T-helper 2 cell treated with Interferon-gamma antibody and Interleukin-4, amounts not matched to agents 5 μg/mL and 100 μg/mL, for 36 hours (primary cell): ENCODE measurements around the gene CNR2.

Source experiments
- DNase-seq: peaks from one replicate; pipeline ENCODE4 v3.0.0; 2021; ENCODE audit warnings: low spot score
- H3K27ac Mint-ChIP-seq: one replicate; pipeline ENCODE4 v1.8.0; 2021; ENCODE audit warnings: mild to moderate bottlenecking, mixed read lengths
- H3K27me3 Mint-ChIP-seq: one replicate; pipeline ENCODE4 v1.8.0; 2021; ENCODE audit warnings: low read depth, mixed read lengths
- H3K36me3 Mint-ChIP-seq: one replicate; pipeline ENCODE4 v1.8.0; 2021; ENCODE audit warnings: low read depth, mixed read lengths
- H3K4me1 Mint-ChIP-seq: one replicate; pipeline ENCODE4 v1.8.0; 2021; ENCODE audit warnings: low read depth, mixed read lengths
- H3K4me3 Mint-ChIP-seq: one replicate; pipeline ENCODE4 v1.8.0; 2022; ENCODE audit warnings: mild to moderate bottlenecking, moderate library complexity, mixed read lengths
- H3K9me3 Mint-ChIP-seq: one replicate; pipeline ENCODE4 v1.8.0; 2021; ENCODE audit warnings: mixed read lengths

CNR2 gene

GRCh38 chr1:23885222-23885621, 27.9 kb downstream of the CNR2 start:
- Mint-ChIP-seq H3K27me3 (peaks cover 4% of the 10 kb centered on the region), H3K4me1 (no peaks in the 10 kb centered on the region), H3K36me3 (no peaks in the 10 kb centered on the region), H3K27ac (no peak overlapping the region), H3K9me3 (peaks cover under 1% of the 10 kb centered on the region), H3K4me3 (no peak overlapping the region)
- DNase-seq, result no peak

- H3K9me3 Mint-ChIP-seq, result peaks cover 17% of the 10 kb centered on the region
Measured at GRCh38 chr1:23882746-23883145, 30.4 kb downstream of the CNR2 start.

GRCh38 chr1:23879809-23880208, 33.4 kb downstream of the CNR2 start:
- H3K36me3 Mint-ChIP-seq, result peaks cover 7% of the 10 kb centered on the region
- H3K4me3 Mint-ChIP-seq, result no peak overlapping the region
- H3K27me3 Mint-ChIP-seq, result no peaks in the 10 kb centered on the region
- H3K4me1 Mint-ChIP-seq, result no peaks in the 10 kb centered on the region
- no peak overlapping the region for H3K27ac Mint-ChIP-seq
- H3K9me3 Mint-ChIP-seq, result peaks cover 27% of the 10 kb centered on the region
- no peak for DNase-seq

More at GRCh38 chr1:23882746-23883145, 30.4 kb downstream of the CNR2 start:
- H3K4me3 Mint-ChIP-seq, result no peak overlapping the region
- no peak for DNase-seq
- peaks cover 6% of the 10 kb centered on the region for H3K36me3 Mint-ChIP-seq
- H3K4me1 Mint-ChIP-seq, result no peaks in the 10 kb centered on the region
- H3K27me3 Mint-ChIP-seq, result no peaks in the 10 kb centered on the region
- H3K27ac Mint-ChIP-seq, result no peak overlapping the region

- Mint-ChIP-seq H3K27me3 (no peaks in the 10 kb centered on the region), H3K27ac (no peak overlapping the region), H3K4me3 (no peak overlapping the region), H3K9me3 (peaks cover 27% of the 10 kb centered on the region), H3K4me1 (no peaks in the 10 kb centered on the region), H3K36me3 (peaks cover 7% of the 10 kb centered on the region)
- no peak for DNase-seq
Measured at GRCh38 chr1:23878668-23879067, 34.5 kb downstream of the CNR2 start.

GRCh38 chr1:23875382-23875781, 37.8 kb downstream of the CNR2 start:
- H3K4me1 Mint-ChIP-seq, result no peaks in the 10 kb centered on the region
- peaks cover 2% of the 10 kb centered on the region for H3K27me3 Mint-ChIP-seq
- H3K27ac Mint-ChIP-seq, result no peak overlapping the region
- DNase-seq, result no peak
- peaks cover 7% of the 10 kb centered on the region for H3K36me3 Mint-ChIP-seq
- H3K9me3 Mint-ChIP-seq, result peaks cover 27% of the 10 kb centered on the region
- H3K4me3 Mint-ChIP-seq, result no peak overlapping the region

- peaks cover 9% of the 10 kb centered on the region for H3K27me3 Mint-ChIP-seq
- H3K4me3 Mint-ChIP-seq, result no peak overlapping the region
- H3K9me3 Mint-ChIP-seq, result peaks cover 9% of the 10 kb centered on the region
- H3K4me1 Mint-ChIP-seq, result peaks cover 11% of the 10 kb centered on the region
- peaks cover 1% of the 10 kb centered on the region for H3K36me3 Mint-ChIP-seq
- H3K27ac Mint-ChIP-seq, result no peak overlapping the region
- DNase-seq, result no peak
Measured at GRCh38 chr1:23872421-23872820, 40.7 kb downstream of the CNR2 start.

- no peak for DNase-seq
- Mint-ChIP-seq H3K36me3 (no peaks in the 10 kb centered on the region), H3K4me3 (peak overlapping the region; percentile 80), H3K27me3 (peaks cover 17% of the 10 kb centered on the region), H3K27ac (peak overlapping the region; percentile 69), H3K4me1 (peaks cover 16% of the 10 kb centered on the region), H3K9me3 (no peaks in the 10 kb centered on the region)
Measured at GRCh38 chr1:23869051-23869450, 44.1 kb downstream of the CNR2 start.

GRCh38 chr1:23868557-23869016, 44.6 kb downstream of the CNR2 start:
- Mint-ChIP-seq H3K4me1 (peaks cover 16% of the 10 kb centered on the region), H3K9me3 (no peaks in the 10 kb centered on the region), H3K27ac (peak overlapping the region; percentile 26), H3K36me3 (no peaks in the 10 kb centered on the region), H3K27me3 (peaks cover 17% of the 10 kb centered on the region), H3K4me3 (peak overlapping the region; percentile 80)
- no peak for DNase-seq

GRCh38 chr1:23867895-23868556, 45.1 kb downstream of the CNR2 start, which contains the start of gene FUCA1:
TSS of gene FUCA1 (minus strand) at chr1:23868290. CDS start at chr1:23868286, 4 bp downstream.
- peak within 1 kb of the TSS; percentile 69 for H3K27ac Mint-ChIP-seq
- peaks cover 16% of the 10 kb centered on the region for H3K4me1 Mint-ChIP-seq
- H3K4me3 Mint-ChIP-seq, result peak within 1 kb of the TSS; percentile 80
- no peaks in the 10 kb centered on the region for H3K36me3 Mint-ChIP-seq
- H3K27me3 Mint-ChIP-seq, result peaks cover 17% of the 10 kb centered on the region
- no peaks in the 10 kb centered on the region for H3K9me3 Mint-ChIP-seq
- peak; percentile 89 for DNase-seq

GRCh38 chr1:23867542-23867894, 45.6 kb downstream of the CNR2 start:
- Mint-ChIP-seq H3K27ac (no peak overlapping the region), H3K27me3 (peaks cover 17% of the 10 kb centered on the region)

GRCh38 chr1:23865543-23865930, 47.6 kb downstream of the CNR2 start:
- no peak for DNase-seq
- peak overlapping the region; percentile 6 for H3K4me3 Mint-ChIP-seq
- no peaks in the 10 kb centered on the region for H3K36me3 Mint-ChIP-seq
- peaks cover 15% of the 10 kb centered on the region for H3K27me3 Mint-ChIP-seq
- H3K4me1 Mint-ChIP-seq, result peaks cover 16% of the 10 kb centered on the region
- no peak overlapping the region for H3K27ac Mint-ChIP-seq
- no peaks in the 10 kb centered on the region for H3K9me3 Mint-ChIP-seq

More at GRCh38 chr1:23867542-23867894, 45.6 kb downstream of the CNR2 start:
- H3K4me3 Mint-ChIP-seq, result peak overlapping the region; percentile 80
- H3K36me3 Mint-ChIP-seq, result no peaks in the 10 kb centered on the region
- peaks cover 16% of the 10 kb centered on the region for H3K4me1 Mint-ChIP-seq
- DNase-seq, result no peak
- no peaks in the 10 kb centered on the region for H3K9me3 Mint-ChIP-seq

- H3K36me3 Mint-ChIP-seq, result no peaks in the 10 kb centered on the region
- H3K4me3 Mint-ChIP-seq, result no peak overlapping the region
- peaks cover 16% of the 10 kb centered on the region for H3K4me1 Mint-ChIP-seq
- H3K9me3 Mint-ChIP-seq, result no peaks in the 10 kb centered on the region
- H3K27me3 Mint-ChIP-seq, result peaks cover 15% of the 10 kb centered on the region
- no peak for DNase-seq
- no peak overlapping the region for H3K27ac Mint-ChIP-seq
Measured at GRCh38 chr1:23864801-23865542, 48.2 kb downstream of the CNR2 start.

GRCh38 chr1:23862640-23863039, 50.5 kb downstream of the CNR2 start:
- H3K27me3 Mint-ChIP-seq, result peaks cover 8% of the 10 kb centered on the region
- H3K9me3 Mint-ChIP-seq, result no peaks in the 10 kb centered on the region
- H3K27ac Mint-ChIP-seq, result no peak overlapping the region
- no peak overlapping the region for H3K4me3 Mint-ChIP-seq
- DNase-seq, result no peak
- H3K4me1 Mint-ChIP-seq, result peaks cover 6% of the 10 kb centered on the region
- H3K36me3 Mint-ChIP-seq, result peaks cover 2% of the 10 kb centered on the region

GRCh38 chr1:23854568-23854967, 58.6 kb downstream of the CNR2 start:
- peaks cover under 1% of the 10 kb centered on the region for H3K36me3 Mint-ChIP-seq
- no peaks in the 10 kb centered on the region for H3K27me3 Mint-ChIP-seq
- no peak overlapping the region for H3K27ac Mint-ChIP-seq
- no peak for DNase-seq
- H3K4me1 Mint-ChIP-seq, result no peaks in the 10 kb centered on the region
- no peaks in the 10 kb centered on the region for H3K9me3 Mint-ChIP-seq
- H3K4me3 Mint-ChIP-seq, result no peak overlapping the region
